CD4-positive, alpha-beta T cell treated with Interleukin-4 for 4 hours (primary cell): Measurements from ENCODE around the gene PACSIN2.
"Not testable (repeated sequence)": the region's sequence is repeated elsewhere in the genome, so short reads cannot be mapped to it uniquely, and the experiment has no call there.

Experiments
- DNase-seq: peaks from one replicate; pipeline ENCODE4 v3.0.0-alpha.2; 2020

Gene PACSIN2

GRCh38 chr22:43009444-43009843 lies 5.5 kb downstream of the PACSIN2 start:
- DNase-seq, result no peak

GRCh38 chr22:43008921-43009320 lies 6.0 kb downstream of the PACSIN2 start:
- no peak for DNase-seq

GRCh38 chr22:43008509-43008908 lies 6.4 kb downstream of the PACSIN2 start:
- no peak for DNase-seq

GRCh38 chr22:43007519-43008102 lies 7.3 kb downstream of the PACSIN2 start:
- DNase-seq, result no peak

- no peak for DNase-seq
Observed at GRCh38 chr22:43006753-43007152, 8.2 kb downstream of the PACSIN2 start.

- no peak for DNase-seq
Observed at GRCh38 chr22:43006016-43006505, 8.9 kb downstream of the PACSIN2 start.

GRCh38 chr22:43005106-43005505 lies 9.8 kb downstream of the PACSIN2 start:
- no peak for DNase-seq

- no peak for DNase-seq
Observed at GRCh38 chr22:43004362-43005035, 10.4 kb downstream of the PACSIN2 start.

- DNase-seq, result no peak
Observed at GRCh38 chr22:43002202-43002586, 12.8 kb downstream of the PACSIN2 start.

- no peak for DNase-seq
Observed at GRCh38 chr22:43001271-43002201, 13.4 kb downstream of the PACSIN2 start.

GRCh38 chr22:43000441-43001175 lies 14.3 kb downstream of the PACSIN2 start:
- DNase-seq, result no peak

- no peak for DNase-seq
Observed at GRCh38 chr22:42997582-42998090, 17.3 kb downstream of the PACSIN2 start.

GRCh38 chr22:42996646-42997365 lies 18.1 kb downstream of the PACSIN2 start:
- DNase-seq, result no peak

- DNase-seq, result not testable (repeated sequence)
Observed at GRCh38 chr22:42995654-42996053, 19.3 kb downstream of the PACSIN2 start.

GRCh38 chr22:42994917-42995562 lies 19.9 kb downstream of the PACSIN2 start:
- DNase-seq, result no peak

- no peak for DNase-seq
Observed at GRCh38 chr22:42994276-42994916, 20.6 kb downstream of the PACSIN2 start.

- no peak for DNase-seq
Observed at GRCh38 chr22:42993651-42994275, 21.2 kb downstream of the PACSIN2 start.

- no peak for DNase-seq
Observed at GRCh38 chr22:42992886-42993479, 22.0 kb downstream of the PACSIN2 start.

- DNase-seq, result no peak
Observed at GRCh38 chr22:42992092-42992491, 22.9 kb downstream of the PACSIN2 start.
